ENCODE data around the gene CDH4. TPM values are rescaled to one million over a fixed set of nuclear protein-coding genes. Genes with fewer than 3 reads are reported as not detected.

CDH4 gene
- total RNA-seq, 1 donor from 2014 or later: 3.2 TPM

DNA sequence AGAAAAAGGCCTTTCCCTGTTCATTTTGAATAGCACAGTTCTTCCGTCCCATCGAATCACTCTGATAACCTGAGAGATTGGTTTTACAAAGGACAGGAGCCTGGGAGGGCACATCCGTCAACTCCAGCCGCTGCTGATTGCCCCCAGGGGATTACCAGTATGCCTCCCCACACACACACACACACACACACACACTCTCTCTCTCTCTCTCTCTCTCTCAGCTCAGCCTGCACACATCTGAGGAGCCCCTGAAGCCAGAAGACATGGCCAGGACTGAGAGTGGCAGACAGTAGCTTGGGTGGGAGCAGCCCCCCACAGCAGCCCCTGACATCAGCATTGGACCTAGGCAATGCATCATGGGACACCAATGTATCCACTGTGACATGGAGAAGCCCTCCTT, 13.2 kb upstream of the CDH4 start:
- Histone ChIP-seq H4K20me1 (ENCODE audit: insufficient read depth, low read length) (no peaks in the 10 kb centered on the region), H3K4me3 (ENCODE audit: insufficient read depth, low read depth, low read length) (no peak overlapping the region), H2AFZ (ENCODE audit: low read depth, low read length) (no peak overlapping the region), H3K4me2 (ENCODE audit: low read length) (no peak overlapping the region), H3K27me3 (ENCODE audit: insufficient read depth, low read length) (peaks cover 11% of the 10 kb centered on the region), H3K36me3 (ENCODE audit: insufficient read depth, low read length) (no peaks in the 10 kb centered on the region), H3K9ac (ENCODE audit: low read length) (no peak overlapping the region), H3K79me2 (ENCODE audit: insufficient read depth, low read length) (no peaks in the 10 kb centered on the region), H3K4me1 (ENCODE audit: insufficient read depth, low read length) (no peaks in the 10 kb centered on the region), H3K9me3 (ENCODE audit: insufficient read depth, low read depth, low read length) (peaks cover 13% of the 10 kb centered on the region), H3K27ac (ENCODE audit: low read depth, low read length) (no peak overlapping the region)
- FAIRE-seq (no peak), DNase-seq (ENCODE audit: low read depth) (no peak)
- TF ChIP-seq EZH2 (IDR thresholded peaks at IDR 0.05; ENCODE audit: insufficient read depth, low read length): no peak
- TF ChIP-seq, protein P1, sequence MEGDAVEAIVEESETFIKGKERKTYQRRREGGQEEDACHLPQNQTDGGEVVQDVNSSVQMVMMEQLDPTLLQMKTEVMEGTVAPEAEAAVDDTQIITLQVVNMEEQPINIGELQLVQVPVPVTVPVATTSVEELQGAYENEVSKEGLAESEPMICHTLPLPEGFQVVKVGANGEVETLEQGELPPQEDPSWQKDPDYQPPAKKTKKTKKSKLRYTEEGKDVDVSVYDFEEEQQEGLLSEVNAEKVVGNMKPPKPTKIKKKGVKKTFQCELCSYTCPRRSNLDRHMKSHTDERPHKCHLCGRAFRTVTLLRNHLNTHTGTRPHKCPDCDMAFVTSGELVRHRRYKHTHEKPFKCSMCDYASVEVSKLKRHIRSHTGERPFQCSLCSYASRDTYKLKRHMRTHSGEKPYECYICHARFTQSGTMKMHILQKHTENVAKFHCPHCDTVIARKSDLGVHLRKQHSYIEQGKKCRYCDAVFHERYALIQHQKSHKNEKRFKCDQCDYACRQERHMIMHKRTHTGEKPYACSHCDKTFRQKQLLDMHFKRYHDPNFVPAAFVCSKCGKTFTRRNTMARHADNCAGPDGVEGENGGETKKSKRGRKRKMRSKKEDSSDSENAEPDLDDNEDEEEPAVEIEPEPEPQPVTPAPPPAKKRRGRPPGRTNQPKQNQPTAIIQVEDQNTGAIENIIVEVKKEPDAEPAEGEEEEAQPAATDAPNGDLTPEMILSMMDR (IDR thresholded peaks at IDR 0.05; ENCODE audit: insufficient read depth, low read depth, low read length): no peak
- H3K4me3 Mint-ChIP-seq (ENCODE audit: unreplicated experiment): no peak overlapping the region
- peaks cover 9% of the 10 kb centered on the region for H3K9me3 Mint-ChIP-seq (ENCODE audit: unreplicated experiment)
- H3K4me1 Mint-ChIP-seq (ENCODE audit: low read depth, unreplicated experiment): no peaks in the 10 kb centered on the region
- H3K27me3 Mint-ChIP-seq (ENCODE audit: low read depth, unreplicated experiment): peaks cover 62% of the 10 kb centered on the region
- no peak overlapping the region for H3K27ac Mint-ChIP-seq (ENCODE audit: unreplicated experiment)
- H3K36me3 Mint-ChIP-seq (ENCODE audit: low read depth, unreplicated experiment): peaks cover 2% of the 10 kb centered on the region

DNA sequence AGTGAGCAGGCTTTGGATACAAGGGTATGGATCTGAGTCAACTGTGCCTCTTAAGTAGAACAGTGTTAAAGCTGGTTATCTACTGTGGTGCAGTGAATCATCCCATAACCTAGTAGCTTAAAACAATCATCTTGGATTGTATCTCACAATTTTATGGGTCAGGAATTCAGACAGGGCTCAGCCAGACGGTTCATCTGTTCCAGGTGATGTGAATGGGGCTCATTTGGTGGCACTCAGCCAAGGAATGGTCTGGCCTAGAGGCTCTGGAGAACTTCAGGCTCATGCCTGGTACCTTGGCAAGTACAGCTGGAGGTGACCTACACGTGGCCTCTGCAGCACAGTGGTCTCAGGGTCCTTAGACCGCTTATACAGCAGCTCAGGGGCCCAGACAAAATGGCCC, 11.2 kb upstream of the CDH4 start:
- Histone ChIP-seq H3K27me3 (ENCODE audit: insufficient read depth, low read length) (peaks cover 11% of the 10 kb centered on the region), H3K27ac (ENCODE audit: low read depth, low read length) (no peak overlapping the region), H4K20me1 (ENCODE audit: insufficient read depth, low read length) (no peaks in the 10 kb centered on the region), H3K9me3 (ENCODE audit: insufficient read depth, low read depth, low read length) (peaks cover 13% of the 10 kb centered on the region), H3K79me2 (ENCODE audit: insufficient read depth, low read length) (no peaks in the 10 kb centered on the region), H3K9ac (ENCODE audit: low read length) (no peak overlapping the region), H3K4me1 (ENCODE audit: insufficient read depth, low read length) (no peaks in the 10 kb centered on the region), H3K36me3 (ENCODE audit: insufficient read depth, low read length) (no peaks in the 10 kb centered on the region), H3K4me2 (ENCODE audit: low read length) (no peak overlapping the region), H3K4me3 (ENCODE audit: insufficient read depth, low read depth, low read length) (no peak overlapping the region), H2AFZ (ENCODE audit: low read depth, low read length) (no peak overlapping the region)
- Mint-ChIP-seq H3K9me3 (ENCODE audit: unreplicated experiment) (peaks cover 9% of the 10 kb centered on the region), H3K4me1 (ENCODE audit: low read depth, unreplicated experiment) (no peaks in the 10 kb centered on the region), H3K4me3 (ENCODE audit: unreplicated experiment) (no peak overlapping the region), H3K36me3 (ENCODE audit: low read depth, unreplicated experiment) (peaks cover 2% of the 10 kb centered on the region), H3K27me3 (ENCODE audit: low read depth, unreplicated experiment) (peaks cover 69% of the 10 kb centered on the region), H3K27ac (ENCODE audit: unreplicated experiment) (no peak overlapping the region)
- no peak for DNase-seq (ENCODE audit: low read depth)
- no peak for FAIRE-seq
- TF ChIP-seq EZH2 (IDR thresholded peaks at IDR 0.05; ENCODE audit: insufficient read depth, low read length): no peak
- TF ChIP-seq, protein P1 (IDR thresholded peaks at IDR 0.05; ENCODE audit: insufficient read depth, low read depth, low read length): no peak

DNA sequence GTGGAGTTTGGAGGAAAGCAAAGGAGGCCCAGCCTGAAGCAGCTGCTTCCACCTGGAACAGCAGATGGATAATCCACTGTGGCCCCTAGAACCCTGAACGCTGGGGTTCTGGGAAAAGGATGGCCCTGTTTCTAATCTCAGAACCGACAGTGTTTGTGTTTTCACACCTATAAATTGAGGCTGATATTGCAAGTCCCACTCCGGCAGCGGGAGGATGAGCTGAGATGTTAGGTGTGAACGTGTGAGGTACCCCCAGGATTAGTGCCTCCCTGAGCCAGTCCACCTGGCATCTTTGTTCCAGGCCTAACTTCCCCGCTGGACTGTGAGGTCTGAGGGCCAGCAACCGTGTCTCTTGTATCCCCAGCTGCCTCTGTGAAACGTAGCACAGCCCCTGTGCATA, 7.8 kb upstream of the CDH4 start:
- peaks cover 80% of the 10 kb centered on the region for H3K27me3 Mint-ChIP-seq (ENCODE audit: low read depth, unreplicated experiment)
- H3K9me3 Mint-ChIP-seq (ENCODE audit: unreplicated experiment): peaks cover 5% of the 10 kb centered on the region

More for the DNA sequence above, 7.8 kb upstream of the CDH4 start:
- H3K4me3 ChIP-seq (ENCODE audit: insufficient read depth, low read depth, low read length): no peak overlapping the region
- H3K4me1 ChIP-seq (ENCODE audit: insufficient read depth, low read length): no peaks in the 10 kb centered on the region
- TF ChIP-seq, protein P1 (IDR thresholded peaks at IDR 0.05; ENCODE audit: insufficient read depth, low read depth, low read length): no peak
- TF ChIP-seq EZH2 (IDR thresholded peaks at IDR 0.05; ENCODE audit: insufficient read depth, low read length): no peak
- FAIRE-seq: no peak
- peaks cover 6% of the 10 kb centered on the region for H3K9me3 ChIP-seq (ENCODE audit: insufficient read depth, low read depth, low read length)
- no peak overlapping the region for H3K4me2 ChIP-seq (ENCODE audit: low read length)
- Mint-ChIP-seq H3K36me3 (ENCODE audit: low read depth, unreplicated experiment) (peaks cover 2% of the 10 kb centered on the region), H3K4me3 (ENCODE audit: unreplicated experiment) (no peak overlapping the region), H3K4me1 (ENCODE audit: low read depth, unreplicated experiment) (no peaks in the 10 kb centered on the region), H3K27ac (ENCODE audit: unreplicated experiment) (no peak overlapping the region)
- no peak overlapping the region for H3K27ac ChIP-seq (ENCODE audit: low read depth, low read length)
- peaks cover 20% of the 10 kb centered on the region for H3K27me3 ChIP-seq (ENCODE audit: insufficient read depth, low read length)
- no peak overlapping the region for H2AFZ ChIP-seq (ENCODE audit: low read depth, low read length)
- H3K79me2 ChIP-seq (ENCODE audit: insufficient read depth, low read length): no peaks in the 10 kb centered on the region
- no peaks in the 10 kb centered on the region for H4K20me1 ChIP-seq (ENCODE audit: insufficient read depth, low read length)
- H3K36me3 ChIP-seq (ENCODE audit: insufficient read depth, low read length): no peaks in the 10 kb centered on the region
- H3K9ac ChIP-seq (ENCODE audit: low read length): no peak overlapping the region
- no peak for DNase-seq (ENCODE audit: low read depth)

All from astrocyte (in vitro differentiated cells and primary cell).